Measurements from ENCODE around the gene MACROH2A1.

MACROH2A1 gene

DNA sequence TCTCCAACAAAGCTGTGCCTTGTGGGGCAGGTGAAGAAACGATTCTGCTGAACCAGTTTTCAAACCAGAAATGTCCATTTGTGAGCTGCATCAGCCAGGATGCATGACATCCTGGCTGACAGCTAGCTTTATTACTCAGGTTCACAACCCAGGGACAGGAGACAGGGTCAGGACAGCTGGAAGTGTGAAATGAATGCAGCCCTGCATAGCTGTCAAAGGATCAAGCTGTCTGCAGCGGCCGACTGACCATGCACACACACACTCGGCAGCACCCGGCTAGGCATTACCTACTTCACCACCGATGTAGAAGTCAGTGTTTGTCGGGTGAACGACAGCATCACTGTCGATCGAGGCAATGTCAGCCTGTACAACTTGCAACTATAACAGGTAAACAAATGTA is 48.5 kb downstream of the MACROH2A1 start:
- no peak for DNase-seq

DNA sequence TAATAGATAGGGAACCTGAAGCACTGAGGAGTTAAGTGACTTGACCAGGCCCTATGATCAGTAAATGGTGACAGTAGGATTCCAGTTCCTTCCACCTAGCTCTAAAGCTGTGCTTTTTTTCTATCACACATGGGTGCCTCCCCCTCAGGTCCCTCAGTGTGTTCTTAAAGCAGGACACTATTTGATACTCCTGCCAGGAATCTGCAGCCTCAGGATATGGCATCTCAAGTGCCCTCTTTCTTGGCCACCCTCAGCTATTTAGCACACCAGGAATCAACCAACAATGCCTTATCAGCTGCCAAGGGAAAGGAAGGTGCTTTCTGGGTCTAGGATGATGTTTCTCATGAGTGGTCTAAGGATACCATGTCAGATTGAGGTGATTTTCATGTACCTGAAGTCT is 49.1 kb downstream of the MACROH2A1 start:
- no peak for DNase-seq

DNA sequence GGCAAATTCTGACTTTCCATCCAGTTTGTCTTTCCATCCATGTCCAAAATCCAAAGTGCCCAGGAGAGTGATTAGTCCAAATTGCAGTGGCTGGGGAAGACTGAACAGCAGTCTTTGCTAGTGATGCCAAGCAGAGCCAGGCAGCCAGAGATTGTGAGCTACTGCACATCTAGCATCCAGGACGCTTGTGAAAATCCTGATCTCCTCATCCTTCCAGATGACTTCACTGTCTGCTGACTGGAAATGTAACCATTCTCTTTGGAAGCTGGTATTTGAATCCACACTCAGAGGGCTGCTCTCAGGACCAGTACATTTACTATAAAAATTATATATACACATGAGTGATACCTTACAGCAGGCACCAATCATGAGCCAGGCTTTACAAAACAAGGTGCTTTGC is 49.6 kb downstream of the MACROH2A1 start:
- DNase-seq = no peak

DNA sequence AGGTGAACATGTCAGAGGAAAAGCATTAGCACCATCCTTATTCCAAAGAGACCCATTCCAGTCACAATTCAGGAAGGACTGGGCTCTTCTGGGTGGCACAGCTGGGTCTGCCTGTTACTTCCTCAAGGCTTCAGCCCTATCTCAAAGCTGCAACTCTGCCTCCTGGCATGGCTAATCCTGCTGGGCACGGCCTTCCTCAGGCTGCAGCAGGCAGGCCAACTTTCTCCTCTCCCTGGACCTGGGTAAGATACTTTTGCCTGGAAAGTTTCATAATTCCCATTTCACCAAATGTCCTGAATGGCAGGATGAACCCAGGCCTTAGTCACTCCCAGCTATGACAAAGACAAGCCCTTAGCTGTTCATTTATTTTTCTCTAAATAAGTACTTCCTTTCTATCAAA is 50.1 kb downstream of the MACROH2A1 start:
- DNase-seq = no peak

DNA sequence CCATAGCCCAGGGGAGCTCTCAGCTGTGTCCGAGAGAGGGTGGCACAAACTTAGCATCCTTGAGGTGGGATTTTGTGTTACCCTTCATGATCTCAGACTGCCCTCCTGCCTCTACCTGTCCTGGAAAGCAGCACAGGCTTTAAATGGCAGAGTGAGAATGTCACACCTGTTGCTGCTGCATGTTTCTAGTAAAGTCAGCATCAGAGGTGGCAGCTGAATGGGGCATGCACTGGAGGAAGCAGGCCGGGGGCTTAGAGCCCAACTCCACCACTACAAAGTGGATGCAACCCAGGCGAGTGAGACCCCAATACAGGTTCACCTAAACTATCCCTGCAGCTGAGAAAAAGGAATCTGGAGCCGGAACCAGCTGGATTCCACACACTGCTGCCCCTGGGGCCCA is 51.6 kb downstream of the MACROH2A1 start:
- DNase-seq = no peak

DNA sequence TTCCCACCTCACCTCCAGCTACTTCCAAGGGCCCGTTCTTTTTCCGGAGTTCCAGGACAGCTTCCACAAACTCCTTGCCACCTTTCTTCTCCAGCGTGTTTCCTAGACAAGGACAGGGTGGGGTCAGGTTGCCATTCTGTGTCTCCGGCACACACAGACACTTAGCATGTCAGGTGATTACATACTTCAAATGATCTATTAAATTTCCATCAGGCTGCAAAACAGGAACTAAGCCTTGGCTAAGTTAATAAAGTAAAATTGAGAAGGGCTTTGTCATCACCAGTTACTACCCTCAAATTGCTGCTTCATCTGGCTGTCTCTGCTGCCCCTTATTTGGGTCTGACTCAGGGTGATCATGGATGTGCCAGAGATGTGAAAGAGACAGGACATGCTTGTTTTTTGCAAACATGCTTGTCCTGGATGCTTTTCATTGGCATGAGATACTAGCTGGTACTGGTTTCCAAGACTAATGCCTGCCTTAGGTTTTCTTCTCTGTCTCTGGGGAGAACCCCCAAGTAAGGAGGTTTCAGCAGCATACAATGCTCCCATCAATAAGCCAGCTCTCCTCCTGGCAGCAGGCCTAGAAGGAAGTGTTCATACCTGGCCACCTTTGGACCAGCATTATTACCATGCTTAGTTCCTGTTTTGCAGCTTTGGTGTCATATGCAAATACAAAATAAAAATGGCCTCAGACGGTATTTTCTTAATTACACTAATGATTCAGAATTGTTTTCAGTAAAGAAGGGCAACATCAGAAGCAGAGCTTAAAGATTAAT is 52.9 kb downstream of the MACROH2A1 start:
- no peak for DNase-seq

DNA sequence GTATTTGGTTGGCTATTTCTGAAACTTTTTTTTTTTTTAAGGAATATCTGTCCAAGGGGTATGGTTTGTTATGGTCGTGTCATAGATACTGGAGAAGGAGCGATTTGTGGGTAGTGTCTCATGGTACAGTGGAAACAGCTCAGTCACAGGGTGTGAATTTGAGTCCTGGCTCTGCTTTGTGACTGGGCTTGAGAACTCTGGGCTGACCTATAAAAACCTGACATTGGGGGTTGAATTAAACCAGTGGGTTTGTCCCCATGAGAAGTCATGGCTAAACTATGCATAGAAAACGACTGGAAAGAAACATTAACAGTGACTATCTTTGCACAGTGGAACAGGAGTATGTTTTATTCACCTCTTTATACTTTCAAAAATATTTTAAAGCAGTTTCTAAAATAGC is 54.7 kb downstream of the MACROH2A1 start:
- no peak for DNase-seq

DNA sequence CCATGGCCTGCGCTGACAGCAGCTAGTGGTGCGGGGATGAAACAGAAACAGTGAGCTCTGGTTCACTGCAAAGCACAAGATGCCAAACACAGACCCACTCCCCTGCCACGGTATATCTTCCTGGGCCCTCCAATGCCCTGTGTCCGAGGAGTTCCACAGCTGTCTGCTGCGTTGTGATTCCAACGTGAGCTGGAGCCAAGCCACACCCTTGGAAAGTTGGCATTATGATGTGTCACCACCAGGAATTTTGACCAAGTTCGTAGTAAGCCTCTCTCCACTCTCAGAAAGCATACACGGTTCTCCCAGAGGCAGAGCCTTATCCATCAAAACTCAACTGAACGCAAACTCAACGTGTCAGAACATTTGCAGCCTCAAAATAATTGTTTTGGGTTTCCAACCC is 55.6 kb downstream of the MACROH2A1 start:
- no peak for DNase-seq

DNA sequence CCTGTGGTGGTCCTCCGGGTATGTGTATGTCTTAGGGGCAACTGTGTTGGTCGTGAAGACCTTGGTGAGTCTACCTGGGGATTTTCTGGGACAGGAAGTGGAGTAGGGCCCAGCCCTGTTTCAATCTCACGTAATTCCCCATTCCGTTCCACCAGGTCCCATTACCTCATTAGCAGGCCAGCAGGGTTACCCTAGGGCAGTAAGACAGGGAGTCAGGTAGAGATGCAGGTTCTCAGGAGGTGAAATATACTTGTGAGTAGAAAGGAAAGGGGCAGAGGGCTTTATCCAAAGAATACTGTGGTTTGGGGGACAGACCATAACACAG is 56.5 kb downstream of the MACROH2A1 start:
- DNase-seq = no peak

DNA sequence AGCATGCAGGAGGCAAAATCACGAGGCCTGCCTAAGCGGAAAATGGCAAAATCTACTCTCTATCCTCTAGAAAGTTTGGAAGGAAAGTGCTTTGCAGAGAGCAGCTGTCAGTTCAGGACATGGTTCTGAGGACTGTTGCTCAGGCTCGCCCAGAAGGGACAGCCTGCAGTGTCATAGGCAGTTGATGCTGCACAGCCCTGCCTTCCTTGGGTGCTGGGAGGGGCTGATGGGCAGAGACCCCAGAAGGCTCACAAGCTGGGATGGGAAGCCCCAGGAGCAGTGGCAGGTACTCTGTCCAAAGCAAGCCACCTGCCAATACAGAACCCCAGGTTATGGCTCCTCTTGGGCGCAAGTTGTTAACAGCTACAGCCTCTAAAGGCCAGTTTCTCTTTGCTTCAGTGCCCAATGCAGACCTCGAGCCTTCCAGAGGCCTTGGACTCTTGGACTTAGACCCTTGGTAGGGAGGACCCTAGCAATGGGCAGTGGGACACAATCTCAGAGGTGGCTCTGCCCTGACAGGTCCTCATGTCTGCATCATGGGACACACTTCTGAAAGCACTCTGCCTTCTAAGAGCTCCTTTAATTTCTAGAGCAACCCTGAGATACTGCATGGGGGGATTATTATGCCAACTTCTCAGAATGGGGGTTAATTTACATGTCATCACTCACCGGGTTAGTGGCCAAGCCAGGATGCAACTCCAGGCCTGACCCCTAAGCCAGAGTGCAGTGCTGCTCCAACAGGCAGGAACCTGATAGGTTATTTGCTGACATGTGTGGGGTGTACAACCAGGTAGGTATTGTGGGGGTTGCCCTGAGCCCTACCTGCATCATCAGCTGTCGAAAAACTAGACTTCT is 57.1 kb downstream of the MACROH2A1 start:
- DNase-seq = no peak

DNA sequence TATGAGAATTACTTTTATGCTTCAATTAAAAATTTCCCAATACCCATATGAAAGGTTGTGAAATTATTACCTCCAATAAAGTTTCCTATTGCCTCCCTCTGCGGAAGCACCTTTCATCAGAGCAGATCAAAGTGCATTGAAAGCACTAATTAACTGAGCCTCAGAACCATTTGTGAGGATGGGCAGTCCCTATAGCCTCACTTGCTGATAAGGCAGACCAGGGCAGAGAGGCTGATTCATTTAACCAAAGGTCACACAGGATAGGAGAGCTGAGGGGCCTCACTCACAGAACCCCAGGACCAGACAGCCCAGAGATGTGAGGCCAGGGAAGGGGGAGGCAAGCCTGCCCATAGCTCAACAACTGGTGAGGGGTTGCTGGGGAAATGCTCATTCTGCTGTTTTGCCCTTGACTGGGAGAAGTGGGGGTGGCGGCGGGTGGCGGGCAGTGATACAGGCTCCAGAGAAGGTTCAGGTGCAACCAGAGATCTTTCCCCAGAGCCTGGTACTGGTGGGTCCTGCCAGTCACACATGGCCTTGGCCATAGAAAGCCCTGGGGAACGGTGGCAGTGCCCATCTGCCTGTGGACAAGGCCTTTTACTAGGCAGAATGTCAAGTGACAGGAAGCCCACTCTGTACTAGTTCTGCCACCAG is 57.9 kb downstream of the MACROH2A1 start:
- no peak for DNase-seq

DNA sequence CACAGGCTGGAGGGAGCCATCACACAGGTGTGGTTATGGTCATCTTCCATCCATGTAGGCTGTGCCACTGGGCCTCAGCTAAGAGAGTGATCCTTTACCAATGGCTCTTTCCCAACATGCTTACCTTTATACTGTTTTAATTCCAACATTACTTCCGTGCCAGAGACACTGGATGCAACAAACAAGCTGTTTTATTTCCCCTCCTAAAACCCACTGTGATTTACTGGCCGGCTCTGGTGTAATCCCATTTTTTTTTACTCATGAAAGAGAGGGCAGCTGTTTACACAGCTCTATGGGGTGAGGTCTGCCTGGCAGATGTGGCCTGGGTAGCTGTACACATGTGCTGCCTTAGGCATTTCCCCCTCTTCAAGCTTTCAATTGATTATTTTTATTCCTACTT is 58.5 kb downstream of the MACROH2A1 start:
- DNase-seq = no peak

DNA sequence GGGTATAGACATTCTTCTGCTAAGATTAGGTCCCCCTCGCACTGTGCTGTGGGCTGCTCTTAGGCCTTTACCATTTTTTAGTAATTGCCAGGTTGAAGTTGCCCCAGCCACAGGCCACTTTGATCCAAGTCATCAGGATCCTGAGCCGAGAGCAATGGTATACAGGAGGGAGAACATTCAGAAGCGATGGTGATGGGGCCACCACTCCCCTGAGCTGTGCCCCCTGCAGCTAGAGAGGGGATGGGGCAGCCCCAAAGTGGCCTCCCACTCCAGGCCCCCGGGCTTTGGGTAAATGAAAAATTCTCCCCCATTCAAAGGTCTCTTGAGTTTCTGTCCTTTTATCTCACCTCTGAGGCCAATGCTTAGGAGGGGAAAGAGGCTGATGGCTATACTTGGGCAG is 59.4 kb downstream of the MACROH2A1 start:
- no peak for DNase-seq

DNA sequence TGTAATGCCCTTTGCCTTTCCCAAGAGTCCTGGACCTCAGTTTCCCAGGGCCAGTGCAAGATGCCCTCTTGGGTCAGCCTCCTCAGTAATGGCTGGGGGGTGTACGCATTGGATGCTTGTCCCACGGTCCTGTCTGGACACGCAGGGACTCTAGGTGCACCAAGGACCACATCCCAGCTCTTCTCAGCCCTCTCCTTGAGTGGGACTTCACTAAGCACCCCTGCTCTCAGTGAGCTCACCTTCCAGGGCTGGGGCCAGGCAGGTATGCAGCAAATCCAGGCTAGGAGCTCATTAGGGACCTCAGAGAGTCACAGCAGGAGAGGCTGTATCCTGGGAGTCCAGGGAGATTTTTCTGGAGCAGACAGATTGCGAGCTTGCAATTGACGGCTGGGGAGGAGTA is 59.8 kb downstream of the MACROH2A1 start:
- DNase-seq = no peak

DNA sequence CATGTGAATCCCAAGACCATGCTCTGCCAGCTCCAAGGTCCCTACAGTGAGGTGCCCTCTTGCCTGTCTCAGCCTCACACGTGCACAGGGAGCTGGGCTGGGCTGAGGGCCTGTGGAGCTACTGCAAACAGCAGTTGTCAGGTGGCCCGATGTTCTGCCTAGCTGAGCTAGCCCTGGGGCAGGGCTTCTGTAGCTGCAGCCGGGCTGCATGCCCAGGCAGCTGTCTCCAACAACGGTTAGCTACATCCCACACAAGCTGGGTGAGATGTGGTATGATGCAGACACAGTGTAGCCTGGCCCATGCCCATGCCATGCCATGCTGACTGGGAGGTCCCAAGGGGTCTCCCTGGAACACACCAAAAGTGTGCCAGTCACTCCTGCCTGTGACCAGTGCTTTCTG is 62.0 kb downstream of the MACROH2A1 start:
- DNase-seq = no peak

DNA sequence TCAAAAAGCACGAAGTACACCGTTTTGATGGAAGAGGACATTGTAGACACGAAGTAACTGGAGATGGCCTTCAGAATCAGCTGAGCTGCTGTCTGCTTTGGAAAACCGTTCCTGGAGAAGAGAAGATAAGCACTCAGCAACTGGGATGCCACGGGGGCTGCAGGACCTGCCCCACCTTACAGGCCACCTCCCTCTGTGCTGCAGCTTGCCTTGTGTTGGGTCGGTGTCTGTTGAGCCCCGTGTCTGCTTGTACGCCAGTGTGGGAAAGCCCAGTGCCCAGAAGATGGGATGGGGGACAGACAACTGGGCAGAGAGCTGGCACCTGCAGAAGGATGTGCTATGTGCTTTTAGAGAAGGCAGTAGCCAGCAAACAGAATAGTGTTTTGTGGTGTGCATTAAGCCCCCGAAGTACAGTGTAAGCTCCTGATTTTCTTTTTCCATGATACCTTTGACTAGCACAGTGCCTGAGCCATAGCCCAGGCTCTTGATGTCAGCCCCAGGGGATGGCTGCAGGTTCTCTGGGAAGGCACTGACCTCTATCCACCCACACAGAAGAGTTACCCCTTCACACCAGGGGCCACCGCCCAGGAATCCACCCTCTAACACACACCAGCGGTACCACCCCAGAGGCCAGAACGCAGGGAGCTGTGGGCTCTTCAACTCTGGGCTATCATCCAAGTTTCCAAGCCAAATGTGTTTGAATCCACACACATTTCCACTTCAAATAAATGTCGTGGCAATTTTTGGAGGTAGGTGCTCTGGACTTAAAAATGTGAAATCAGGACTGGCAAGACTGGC is 63.8 kb downstream of the MACROH2A1 start:
- DNase-seq = no peak

DNA sequence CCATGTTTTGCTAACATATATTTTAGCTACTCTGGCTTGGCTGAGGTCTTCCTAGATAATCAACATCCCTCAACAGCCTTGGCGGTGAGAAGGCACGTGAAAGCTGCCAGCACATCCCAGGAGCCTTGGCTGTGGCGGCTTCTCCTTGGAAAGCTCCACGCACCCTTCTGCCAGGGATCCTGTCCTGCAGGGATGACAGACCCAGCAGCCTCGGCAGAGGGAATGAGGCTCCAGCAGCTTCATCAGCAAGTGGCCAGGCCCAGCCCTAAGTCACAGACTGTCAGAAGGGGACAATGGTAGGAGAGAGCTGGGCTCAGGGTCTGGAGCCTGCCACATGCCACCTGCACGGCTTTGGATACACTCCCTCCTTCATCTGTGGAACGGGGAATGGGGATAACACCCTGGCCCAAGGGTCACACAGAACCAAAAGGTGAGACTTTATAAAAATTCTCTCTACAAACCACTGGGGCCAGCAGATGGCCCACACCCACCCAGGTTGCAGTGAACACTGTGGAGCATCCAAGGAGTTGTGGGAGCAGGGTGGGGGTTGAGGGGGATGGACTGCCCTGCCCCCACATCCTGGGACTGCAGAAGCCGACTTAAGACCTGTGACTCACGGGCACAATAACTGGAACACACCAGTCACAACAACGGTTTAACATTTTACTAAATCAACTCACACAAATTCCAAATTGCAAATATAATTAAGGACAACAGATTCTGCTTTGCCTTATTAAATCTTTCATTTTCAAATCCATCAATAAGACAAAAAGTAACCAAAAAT is 65.1 kb downstream of the MACROH2A1 start:
- DNase-seq = no peak

DNA sequence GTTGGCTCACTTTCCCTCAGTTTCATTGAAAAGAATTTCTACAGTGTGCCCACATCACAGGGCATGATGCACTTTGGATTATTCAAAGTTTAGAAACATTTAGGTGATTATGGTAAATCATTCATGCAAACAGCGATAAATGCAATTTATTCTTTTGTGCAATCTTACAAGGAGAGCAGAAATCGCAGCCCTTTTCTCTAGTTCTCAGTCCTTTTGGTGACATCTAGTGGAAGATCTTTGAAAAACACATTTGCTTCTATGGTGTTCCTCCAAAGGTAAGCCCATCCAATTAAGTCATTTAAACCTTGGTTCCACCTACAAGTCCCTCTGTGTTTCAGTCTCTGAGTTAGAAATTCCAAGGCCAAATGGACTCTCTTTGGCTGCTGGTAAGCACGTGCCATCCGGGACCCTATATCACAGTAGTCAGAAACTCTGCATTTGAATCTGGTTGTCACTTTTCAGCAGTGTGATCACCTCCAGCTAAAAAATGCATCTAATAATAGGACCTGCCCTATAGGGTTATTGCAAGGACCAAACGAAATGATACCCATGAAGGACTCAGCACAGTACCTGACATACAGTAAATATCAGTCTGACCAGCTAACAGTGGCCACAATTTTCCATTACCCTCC is 66.4 kb downstream of the MACROH2A1 start:
- DNase-seq = no peak

DNA sequence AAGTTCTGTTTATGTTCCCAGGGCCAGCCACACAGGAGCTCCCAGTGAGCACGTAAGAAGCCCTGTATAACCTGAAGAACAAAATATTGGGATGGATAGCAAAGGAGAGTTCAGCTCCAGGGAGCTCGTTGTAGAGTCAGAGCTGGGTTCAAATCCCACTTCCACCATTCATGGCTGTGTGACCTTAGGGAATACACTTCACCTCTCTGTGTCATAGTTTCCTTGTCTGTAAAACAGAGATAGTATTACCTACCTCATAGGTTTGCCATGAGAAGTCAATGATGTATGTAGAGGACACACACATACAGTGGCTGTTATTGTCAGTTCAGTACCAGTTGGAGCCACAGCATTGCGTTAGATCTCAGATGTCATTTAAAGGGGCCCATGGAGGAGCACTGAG is 67.4 kb downstream of the MACROH2A1 start:
- DNase-seq = no peak

DNA sequence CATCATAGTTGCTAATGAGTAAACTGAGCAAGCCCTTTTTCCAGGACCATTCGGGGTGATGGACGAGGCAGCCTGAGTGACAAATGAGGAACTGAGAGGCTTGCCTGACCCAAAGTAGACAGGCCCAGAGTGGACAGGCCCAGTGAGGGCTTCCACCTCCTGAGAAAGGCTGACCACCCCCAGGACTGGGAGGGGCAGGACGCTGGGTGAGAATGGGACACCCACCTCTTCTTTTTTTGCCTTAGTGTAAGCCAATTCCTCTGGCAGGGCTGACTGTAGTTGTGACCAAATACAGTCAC is 68.3 kb downstream of the MACROH2A1 start:
- DNase-seq = no peak

DNA sequence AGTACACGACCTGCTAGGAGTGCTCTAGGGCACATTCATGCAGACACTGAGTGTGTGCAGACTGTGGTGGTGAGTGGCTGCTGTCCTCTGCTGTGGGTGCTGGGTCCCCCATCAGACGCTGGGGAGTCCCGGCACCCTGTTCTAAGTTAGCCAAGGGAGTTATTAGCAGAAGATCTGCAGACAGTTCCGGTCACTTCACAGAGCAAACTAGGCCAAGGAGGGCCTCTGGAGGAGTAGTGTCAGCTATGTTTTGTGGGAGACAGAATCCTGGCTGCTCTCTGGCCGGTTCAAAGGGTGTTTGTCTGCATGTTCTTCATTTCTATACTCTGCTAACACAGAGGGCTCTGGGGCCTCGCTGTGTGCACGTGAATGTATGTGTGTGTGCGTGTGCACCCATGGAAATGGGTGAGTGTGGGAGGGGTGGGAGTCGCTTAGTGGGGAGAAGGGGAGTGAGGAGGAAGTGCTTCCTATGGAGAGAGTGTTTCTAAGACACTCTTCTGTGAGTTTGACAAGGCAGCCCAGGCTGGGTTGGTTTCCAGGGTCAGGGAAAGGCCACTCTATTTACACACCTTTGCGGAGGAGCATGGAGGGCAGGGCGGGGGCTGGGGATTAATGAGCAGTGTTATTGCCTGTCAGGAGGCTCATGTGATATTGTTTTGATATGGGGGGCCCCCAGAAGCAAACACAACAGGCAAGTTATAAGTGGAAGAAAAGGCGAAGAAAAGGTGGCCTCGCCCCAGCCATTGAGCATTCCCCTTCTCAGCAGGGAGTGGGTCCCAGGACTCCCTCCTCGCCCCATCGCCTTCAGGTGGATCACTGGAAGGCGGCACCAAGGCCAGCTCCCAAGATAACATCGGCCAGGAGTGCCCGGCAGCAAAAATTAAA is 68.9 kb downstream of the MACROH2A1 start:
- no peak for DNase-seq

Measured in stimulated activated CD4-positive, alpha-beta T cell treated with anti-CD3 and anti-CD28 coated beads, Interleukin-2, amount 100 ng/mL, for 24 hours (primary cell).